IgD-negative memory B cell (primary cell): Measurements from ENCODE around the gene FMO2. TPM values are rescaled to one million over a fixed set of nuclear protein-coding genes. Genes with fewer than 3 reads are reported as not detected.

ENCODE experiments used
- H3K27ac Mint-ChIP-seq, 3 donors: one replicate each; pipeline ENCODE4 v1.8.0; 2020 to 2022; ENCODE audit warnings: mild to moderate bottlenecking in 3 of 3, mixed read lengths in 3 of 3, moderate library complexity in 1 of 3
- H3K27me3 Mint-ChIP-seq: one replicate; pipeline ENCODE4 v1.8.0; 2021; ENCODE audit warnings: mixed read lengths
- H3K36me3 Mint-ChIP-seq: one replicate; pipeline ENCODE4 v1.8.0; 2020; ENCODE audit warnings: mild to moderate bottlenecking, mixed read lengths
- H3K4me1 Mint-ChIP-seq, 3 donors: one replicate each; pipeline ENCODE4 v1.8.0; 2020 to 2022; ENCODE audit warnings: mixed read lengths in 3 of 3, mild to moderate bottlenecking in 1 of 3
- H3K4me3 Mint-ChIP-seq, 4 donors: one replicate each; pipeline ENCODE4 v1.8.0; 2020 to 2022; ENCODE audit warnings: mild to moderate bottlenecking in 4 of 4, mixed read lengths in 4 of 4, moderate library complexity in 3 of 4
- H3K9me3 Mint-ChIP-seq, 3 donors: one replicate each; pipeline ENCODE4 v1.8.0; 2020 to 2021; ENCODE audit warnings: mixed read lengths in 3 of 3, mild to moderate bottlenecking in 1 of 3
- polyA plus RNA-seq: library from polyadenylated mRNA; unstranded; fragments of 300-500 nt; fragmentation: Illumina TruSeq; gene quantifications from one replicate; pipeline ENCODE4 v1.2.3, GENCODE V29; 2021

The FMO2 gene
- polyA plus RNA-seq, 1 donor from 2014 or later, result not detected

DNA sequence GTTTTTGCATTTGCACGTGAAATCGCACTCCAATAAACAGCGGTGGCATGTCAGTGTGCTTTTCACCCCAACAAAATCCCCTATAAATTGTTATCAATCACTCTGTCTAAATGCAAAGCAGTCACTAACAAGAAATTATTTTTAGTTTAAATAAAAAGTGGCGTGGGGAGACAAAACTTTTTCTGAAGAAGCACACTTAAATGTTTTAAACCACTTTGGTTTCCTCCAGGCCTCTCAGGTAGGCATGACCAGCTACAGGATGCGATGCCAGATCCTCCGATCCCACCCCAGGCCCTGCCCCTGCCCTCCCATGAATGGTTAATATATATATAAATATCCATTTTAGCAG is 66.8 kb downstream of the FMO2 start:
- no peaks in the 10 kb centered on the region for H3K9me3 Mint-ChIP-seq
- H3K27me3 Mint-ChIP-seq, result peaks cover 37% of the 10 kb centered on the region
- H3K4me1 Mint-ChIP-seq, result peaks cover 9 to 16% (median 11%) of the 10 kb centered on the region in 3 donors
- H3K36me3 Mint-ChIP-seq, result peaks cover 2% of the 10 kb centered on the region
- H3K27ac Mint-ChIP-seq, result no peak overlapping the region
- peak overlapping the region in 3 of 4 donors; percentile 87 to 94 (median 93) for H3K4me3 Mint-ChIP-seq

DNA sequence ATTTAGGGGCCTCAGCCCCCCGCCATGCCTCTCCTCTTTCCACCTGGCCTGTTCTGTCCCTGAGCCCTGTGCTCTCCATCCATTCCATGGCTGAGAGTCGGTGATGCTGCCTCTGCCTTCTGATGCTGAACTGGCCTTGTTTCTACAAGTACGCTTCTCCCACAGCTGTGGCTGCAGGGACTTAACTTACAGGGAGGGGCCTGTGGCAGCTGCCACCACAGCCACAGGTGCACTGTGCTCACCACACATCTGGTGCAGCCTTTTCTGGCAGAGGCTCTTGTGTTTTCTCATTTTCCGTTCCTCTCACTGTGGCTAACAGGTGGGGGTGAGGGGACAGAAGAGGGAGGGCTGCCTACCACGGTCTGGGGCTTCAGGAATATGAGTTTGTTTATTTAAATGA is 67.4 kb downstream of the FMO2 start:
- Mint-ChIP-seq H3K27ac (peak overlapping the region in 1 of 3 donors; percentile 93), H3K27me3 (peaks cover 39% of the 10 kb centered on the region), H3K9me3 (no peaks in the 10 kb centered on the region), H3K4me3 (peak overlapping the region; percentile 11 to 78 (median 67)), H3K36me3 (peaks cover 2% of the 10 kb centered on the region), H3K4me1 (peaks cover 9 to 16% (median 11%) of the 10 kb centered on the region in 3 donors)

- H3K36me3 Mint-ChIP-seq, result no peaks in the 10 kb centered on the region
- peaks cover 8 to 16% (median 11%) of the 10 kb centered on the region in 3 donors for H3K4me1 Mint-ChIP-seq
- no peaks in the 10 kb centered on the region for H3K9me3 Mint-ChIP-seq
- H3K27me3 Mint-ChIP-seq, result peaks cover 31% of the 10 kb centered on the region
- no peak overlapping the region for H3K27ac Mint-ChIP-seq
- H3K4me3 Mint-ChIP-seq, result no peak overlapping the region
These were observed 69.8 kb downstream of the FMO2 start for GRCh38 chr1:171254859-171255258.

- Mint-ChIP-seq H3K36me3 (no peaks in the 10 kb centered on the region), H3K27me3 (peaks cover 25% of the 10 kb centered on the region), H3K9me3 (no peaks in the 10 kb centered on the region), H3K4me1 (peaks cover 6 to 11% (median 8%) of the 10 kb centered on the region in 3 donors), H3K27ac (no peak overlapping the region), H3K4me3 (no peak overlapping the region)
These were observed 72.0 kb downstream of the FMO2 start for GRCh38 chr1:171256940-171257606.

GRCh38 chr1:171257607-171258076 is 72.5 kb downstream of the FMO2 start:
- H3K9me3 Mint-ChIP-seq, result no peaks in the 10 kb centered on the region
- peaks cover 19% of the 10 kb centered on the region for H3K27me3 Mint-ChIP-seq
- no peak overlapping the region for H3K27ac Mint-ChIP-seq
- no peaks in the 10 kb centered on the region for H3K36me3 Mint-ChIP-seq
- H3K4me1 Mint-ChIP-seq, result peaks cover 2 to 6% (median 3%) of the 10 kb centered on the region in 3 donors
- no peak overlapping the region for H3K4me3 Mint-ChIP-seq

DNA sequence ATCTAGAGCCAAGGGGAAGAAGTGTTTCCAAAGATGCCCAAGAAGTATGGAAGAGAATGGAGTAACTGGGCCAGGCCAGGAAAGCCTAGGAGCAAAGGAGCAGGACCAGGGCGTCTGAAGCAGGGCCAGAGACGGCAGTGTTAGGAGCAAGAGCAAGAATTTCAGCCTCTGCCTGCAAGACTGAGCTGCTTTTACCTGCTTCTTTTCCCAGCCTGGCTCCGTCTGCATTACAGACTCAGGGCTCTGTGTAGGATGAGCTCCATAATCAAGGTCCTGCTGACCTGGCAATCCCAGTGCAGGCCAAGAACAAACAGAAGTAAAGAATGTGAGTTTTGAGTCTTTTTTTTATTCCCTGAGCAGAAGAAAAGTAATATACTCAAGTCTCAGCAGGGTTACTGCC is 73.3 kb downstream of the FMO2 start:
- H3K4me1 Mint-ChIP-seq, result no peaks in the 10 kb centered on the region
- no peaks in the 10 kb centered on the region for H3K9me3 Mint-ChIP-seq
- no peaks in the 10 kb centered on the region for H3K36me3 Mint-ChIP-seq
- H3K4me3 Mint-ChIP-seq, result no peak overlapping the region
- H3K27me3 Mint-ChIP-seq, result peaks cover 14% of the 10 kb centered on the region
- no peak overlapping the region for H3K27ac Mint-ChIP-seq

- Mint-ChIP-seq H3K9me3 (no peaks in the 10 kb centered on the region), H3K36me3 (no peaks in the 10 kb centered on the region), H3K27me3 (peaks cover 14% of the 10 kb centered on the region), H3K4me3 (no peak overlapping the region), H3K4me1 (no peaks in the 10 kb centered on the region), H3K27ac (no peak overlapping the region)
These were observed 73.8 kb downstream of the FMO2 start for GRCh38 chr1:171258943-171259342.

Other genes starting within 250 kb of the FMO2 start
- not detected for gene MROH9, start 249.8 kb upstream of the FMO2 start, polyA plus RNA-seq
- gene FMO3, start 94.4 kb upstream of the FMO2 start, polyA plus RNA-seq, result not detected
- not detected for gene FMO1, start 63.2 kb downstream of the FMO2 start, polyA plus RNA-seq
- 1.5 TPM for gene FMO4, start 128.9 kb downstream of the FMO2 start, polyA plus RNA-seq